Endothelial cell of umbilical vein (primary cell): ENCODE results near the gene WDR45. TPM values are rescaled to one million over a fixed set of nuclear protein-coding genes. Genes with fewer than 3 reads are reported as not detected.

Experiments used
- BruUV-seq: library from RNA; stranded (reverse); fragments of 400-500 nt; replicated peaks from 2 replicates; lab custom pipeline; 2021; lab: Mats Ljungman, UMichigan
- CTCF ChIA-PET: fragments of 300-600, 350-600 bp; sonication (Branson Sonifier 250); formaldehyde crosslinking; loops from one replicate; lab custom pipeline; 2021; ENCODE audit warnings: antibody characterized with exemption, inconsistent platforms; lab: Charles Lee
- POLR2A ChIA-PET: fragments of 300-600, 350-600 bp; sonication (Branson Sonifier 250); formaldehyde crosslinking; loops from one replicate; lab custom pipeline; 2021; ENCODE audit warnings: antibody characterized with exemption, inconsistent platforms; lab: Charles Lee
- DNase-seq: peaks from one replicate; pipeline ENCODE4 v3.0.0-alpha.2; 2011; ENCODE audit warnings: low read depth, low spot score
- FAIRE-seq: peaks from 2 replicates; lab custom pipeline; 2011; peaks lifted over from hg19 to GRCh38; lab: Jason Lieb, UNC
- H2AFZ ChIP-seq: 2 replicates; pipeline ENCODE4 v1.6.0; 2012; ENCODE audit warnings: low read depth, low read length, control low read depth, inconsistent platforms
- H3K27ac ChIP-seq: 2 replicates; pipeline ENCODE4 v1.5.1; 2011; ENCODE audit warnings: low read depth, mild to moderate bottlenecking, control low read depth, low read length, moderate library complexity; ENCODE audit not compliant: insufficient read depth
- H3K27me3 ChIP-seq, 2 experiments: 2 replicates each; pipeline versions ENCODE4 v1.6.0 to v1.6.1; 2011; ENCODE audit warnings: low read length in 2 of 2, mixed read lengths in 1 of 2; ENCODE audit not compliant: control insufficient read depth in 2 of 2, insufficient read depth in 2 of 2
- H3K36me3 ChIP-seq, 2 experiments: 2 replicates in 1 of 2; 3 replicates in 1 of 2; pipeline ENCODE4 v1.5.1; 2011; ENCODE audit warnings: low read length in 2 of 2, mild to moderate bottlenecking in 1 of 2, moderate library complexity in 1 of 2; ENCODE audit not compliant: control insufficient read depth in 2 of 2, insufficient read depth in 2 of 2; ENCODE audit errors: extremely low read depth in 1 of 2
- H3K4me1 ChIP-seq: 3 replicates; pipeline ENCODE4 v1.5.1; 2011; ENCODE audit warnings: mild to moderate bottlenecking, low read length; ENCODE audit not compliant: control insufficient read depth, insufficient read depth; ENCODE audit errors: extremely low read depth
- H3K4me2 ChIP-seq: 2 replicates; pipeline ENCODE4 v1.6.1; 2011; ENCODE audit warnings: low read length, control low read depth, mixed read lengths; ENCODE audit not compliant: insufficient read depth
- H3K4me3 ChIP-seq, 3 experiments: fragments of 200-600 bp in 1 of 3; sonication (generic), shearing (Covaris generic) in 1 of 3; replicated peaks in 1 of 3; 2 replicates each; pipeline ENCODE4 v1.5.1; 2011 to 2016; ENCODE audit warnings: control low read depth in 3 of 3, low read length in 3 of 3, mild to moderate bottlenecking in 2 of 3, inconsistent platforms in 1 of 3, low read depth in 1 of 3, moderate library complexity in 1 of 3; ENCODE audit not compliant: insufficient read depth in 1 of 3
- H3K79me2 ChIP-seq: 2 replicates; pipeline ENCODE4 v1.6.0; 2012; ENCODE audit warnings: low read length, inconsistent platforms; ENCODE audit not compliant: control insufficient read depth, insufficient read depth
- H3K9ac ChIP-seq: replicated peaks from 2 replicates; pipeline ENCODE3; 2011; ENCODE audit warnings: low read length, control low read depth; ENCODE audit not compliant: insufficient read depth; ENCODE audit errors: extremely low read depth
- H3K9me1 ChIP-seq: replicated peaks from 3 replicates; pipeline ENCODE4 v1.6.0; 2011; ENCODE audit warnings: mild to moderate bottlenecking, low read length; ENCODE audit not compliant: control insufficient read depth, insufficient read depth; ENCODE audit errors: extremely low read depth
- H3K9me3 ChIP-seq: replicated peaks from 2 replicates; pipeline ENCODE4 v1.5.1; 2012; ENCODE audit warnings: low read length, inconsistent platforms; ENCODE audit not compliant: control insufficient read depth, insufficient read depth
- H4K20me1 ChIP-seq: replicated peaks from 2 replicates; pipeline ENCODE3; 2011; ENCODE audit warnings: mild to moderate bottlenecking, low read length; ENCODE audit not compliant: control insufficient read depth, insufficient read depth; ENCODE audit errors: extremely low read depth
- CTCF ChIP-seq, 2 donors: IDR thresholded peaks; 1 replicate in 1 of 2; 2 replicates in 1 of 2; pipeline ENCODE4 v1.5.1; 2011; ENCODE audit warnings: low read length in 2 of 2, mild to moderate bottlenecking in 2 of 2, moderate library complexity in 2 of 2, control low read depth in 1 of 2, inconsistent platforms in 1 of 2, low read depth in 1 of 2; ENCODE audit not compliant: insufficient read depth in 1 of 2; ENCODE audit errors: extremely low read depth in 1 of 2
- EZH2 ChIP-seq: IDR thresholded peaks from 2 replicates; pipeline ENCODE4 v1.6.1; 2012; ENCODE audit warnings: borderline replicate concordance, low read depth, mild to moderate bottlenecking, moderate library complexity, low read length, inconsistent platforms; ENCODE audit not compliant: severe bottlenecking
- FOS ChIP-seq: IDR thresholded peaks from 2 replicates; pipeline ENCODE4 v1.6.1; 2011; ENCODE audit warnings: mild to moderate bottlenecking, low read length, moderate library complexity, borderline replicate concordance; ENCODE audit not compliant: insufficient read depth
- GATA2 ChIP-seq: IDR thresholded peaks from 2 replicates; pipeline ENCODE4 v1.7.0; 2011; ENCODE audit warnings: low read depth, mild to moderate bottlenecking, moderate library complexity, mixed read lengths, low read length; ENCODE audit not compliant: insufficient read length, insufficient read depth
- JUN ChIP-seq: IDR thresholded peaks from 2 replicates; pipeline ENCODE4 v1.6.1; 2011; ENCODE audit warnings: borderline replicate concordance, low read depth; ENCODE audit not compliant: insufficient read length, insufficient read depth
- MAX ChIP-seq: IDR thresholded peaks from 2 replicates; pipeline ENCODE4 v1.6.1; 2011; ENCODE audit not compliant: insufficient read depth, insufficient read length
- MYC ChIP-seq: IDR thresholded peaks from one replicate; pipeline ENCODE4 v1.6.1; 2011; ENCODE audit warnings: mild to moderate bottlenecking, low read depth, low read length
- POLR2A ChIP-seq: IDR thresholded peaks from 2 replicates; pipeline ENCODE4 v1.6.1; 2012; ENCODE audit warnings: low read depth, mild to moderate bottlenecking, control low read depth, low read length
- POLR2AphosphoS5 ChIP-seq: IDR thresholded peaks from 2 replicates; pipeline ENCODE4 v1.6.1; 2012; ENCODE audit warnings: low read depth, mild to moderate bottlenecking, control low read depth, low read length, moderate library complexity; ENCODE audit not compliant: insufficient read depth
- dilution Hi-C: fragments of 300-500 bp; cut with MboI; formaldehyde crosslinking; loops from one replicate; pipeline ENCODE4 v1.15.0; 2019; ENCODE audit warnings: low sequenced_read_pairs; ENCODE audit not compliant: extremely low pct_ligation_motif_present
- intact Hi-C: fragments of 100-400 bp; cut with micrococcal nuclease; formaldehyde crosslinking; loops from one replicate; pipeline ENCODE4 v1.10.0; 2022
- polyA plus RNA-seq, 4 experiments: library from polyadenylated mRNA; depleted of rRNA in 3 of 4; stranded (reverse) in 3 of 4; unstranded in 1 of 4; fragments of >200 nt; gene quantifications; 2 replicates each; pipeline versions ENCODE4 v1.2.1 to v1.2.3, GENCODE V29; 2011 to 2012; ENCODE audit warnings: missing spikeins in 1 of 4
- total RNA-seq: library from RNA; stranded (reverse); gene quantifications from 2 replicates; pipeline ENCODE4 v1.2.3, GENCODE V29; 2021

WDR45 gene
- total and polyA plus RNA-seq, 2 donors (not counting 3 experiments of a cell fraction or from before 2014, with no cell fraction given): 32.2 to 70.4 TPM

- Histone ChIP-seq H3K36me3 (no peaks in the 10 kb centered on the region), H3K4me2 (no peak overlapping the region), H3K9me1 (no peaks in the 10 kb centered on the region), H3K27me3 (no peaks in the 10 kb centered on the region), H4K20me1 (no peaks in the 10 kb centered on the region), H3K4me1 (no peaks in the 10 kb centered on the region), H3K9me3 (no peaks in the 10 kb centered on the region), H3K9ac (no peak overlapping the region), H3K27ac (no peak overlapping the region), H2AFZ (no peak overlapping the region), H3K4me3 (no peak overlapping the region), H3K79me2 (no peaks in the 10 kb centered on the region)
- ChIA-PET CTCF (interaction anchor here (0.6 kb wide), 1 partner anchor 90 kb away, joined by 3 read pairs; no protein-coding TSS in a partner anchor), POLR2A (no interaction called here)
- intact Hi-C loops (loop anchor here (5.0 kb wide), 1 partner anchor 145 kb away; the partner anchor contains the start of gene OTUD5), dilution Hi-C loops (no loop called here)
- no peak for TF ChIP-seq MAX
- no peak for TF ChIP-seq POLR2AphosphoS5
- TF ChIP-seq MYC: no peak
- no peak for TF ChIP-seq CTCF (IDR thresholded peaks at IDR 0.05; ENCODE audit: extremely low read depth in 1 of 2, insufficient read depth in 1 of 2, low read depth in 1 of 2, low read length in 2 of 2)
- TF ChIP-seq JUN: no peak
- TF ChIP-seq FOS: no peak
- TF ChIP-seq GATA2: no peak
- TF ChIP-seq EZH2: no peak
- TF ChIP-seq POLR2A: no peak
- DNase-seq (no peak), FAIRE-seq (no peak)
- BruUV-seq: no TSS peak
Measured at GRCh38 chrX:49102190-49102589, 22.5 kb upstream of the WDR45 start.
